K562 (cell line): ENCODE measurements around the gene CEP350. TPM values are rescaled to one million over a fixed set of nuclear protein-coding genes. Genes with fewer than 3 reads are reported as not detected.

Experiments used
- ATAC-seq: fragments of 200-7000 bp; cut with Tn5 transposase; 3 replicates; pipeline ENCODE4 v1.9.1; 2020; ENCODE audit warnings: moderate library complexity
- BruUV-seq: library from RNA; stranded (reverse); fragments of 400-500 nt; replicated peaks from 2 replicates; lab custom pipeline; 2021; lab: Mats Ljungman, UMichigan
- CTCF ChIA-PET: fragments of 300-600 bp; formaldehyde crosslinking; extraction: SDS; loops from one replicate; lab custom pipeline; 2021; ENCODE audit warnings: low intra/inter-chr PET ratio; lab: Yijun Ruan, JAX
- POLR2A ChIA-PET: fragments of 300-600, 350-650 bp; sonication (Branson Sonifier 250); formaldehyde crosslinking; extraction: SDS; loops from one replicate; lab custom pipeline; 2021; ENCODE audit warnings: antibody characterized with exemption, inconsistent platforms; lab: Yijun Ruan, JAX
- DNase-seq, 4 experiments: peaks; one replicate each; pipeline versions ENCODE4 v3.0.0 to v3.0.0-alpha.2; 2011 to 2018; ENCODE audit warnings: low spot score in 3 of 4, mixed read lengths in 3 of 4; ENCODE audit errors: extremely low read depth in 1 of 4
- FAIRE-seq: peaks from 2 replicates; lab custom pipeline; 2011; peaks lifted over from hg19 to GRCh38; lab: Jason Lieb, UNC
- H2AFZ ChIP-seq: 2 replicates; pipeline ENCODE4 v1.6.0; 2011; ENCODE audit warnings: low read depth, low read length, control low read depth, inconsistent platforms
- H3K27ac ChIP-seq: fragments of 200-600 bp; 3 replicates; pipeline ENCODE4 v1.8.0; 2011; ENCODE audit warnings: low read depth, mild to moderate bottlenecking, control low read depth, inconsistent platforms, low read length, moderate library complexity, mixed read lengths; ENCODE audit errors: extremely low read depth
- H3K27me3 ChIP-seq, 2 experiments: fragments of 300-600 bp in 1 of 2; 2 replicates in 1 of 2; 3 replicates in 1 of 2; pipeline versions ENCODE4 v1.6.0 to v1.8.0; 2011; ENCODE audit warnings: inconsistent platforms in 2 of 2, low read length in 2 of 2, mild to moderate bottlenecking in 1 of 2, mixed read lengths in 1 of 2, moderate library complexity in 1 of 2; ENCODE audit not compliant: control insufficient read depth in 2 of 2, insufficient read depth in 2 of 2
- H3K36me3 ChIP-seq: fragments of 300-600 bp; 3 replicates; pipeline ENCODE4 v1.8.0; 2011; ENCODE audit warnings: mild to moderate bottlenecking, low read length, inconsistent platforms; ENCODE audit not compliant: control insufficient read depth, insufficient read depth
- H3K4me1 ChIP-seq, 2 experiments: fragments of 200-600 bp in 1 of 2; replicated peaks in 1 of 2; 2 replicates in 1 of 2; 3 replicates in 1 of 2; pipeline versions ENCODE4 v1.5.1 to v1.8.0; 2011; ENCODE audit warnings: inconsistent platforms in 2 of 2, low read length in 2 of 2, mild to moderate bottlenecking in 1 of 2, mixed read lengths in 1 of 2, moderate library complexity in 1 of 2; ENCODE audit not compliant: control insufficient read depth in 2 of 2, insufficient read depth in 2 of 2
- H3K4me2 ChIP-seq: 2 replicates; pipeline ENCODE4 v1.6.1; 2011; ENCODE audit warnings: low read length, control low read depth, inconsistent platforms, mixed read lengths; ENCODE audit not compliant: insufficient read depth
- H3K4me3 ChIP-seq: fragments of 200-600 bp; sonication (generic), shearing (Covaris generic); 2 replicates; pipeline ENCODE4 v1.5.1; 2016; ENCODE audit warnings: control low read depth, inconsistent platforms
- H3K79me2 ChIP-seq: fragments of 200-600 bp; 3 replicates; pipeline ENCODE4 v1.8.0; 2011; ENCODE audit warnings: low read length, inconsistent platforms; ENCODE audit not compliant: control insufficient read depth, insufficient read depth
- H3K9ac ChIP-seq, 2 experiments: 2 replicates each; pipeline versions ENCODE4 v1.6.0 to v1.6.1; 2011; ENCODE audit warnings: low read depth in 2 of 2, low read length in 2 of 2, control low read depth in 1 of 2, inconsistent platforms in 1 of 2, mild to moderate bottlenecking in 1 of 2, mixed read lengths in 1 of 2; ENCODE audit not compliant: insufficient read depth in 1 of 2
- H3K9me1 ChIP-seq: one replicate; pipeline ENCODE4 v1.6.0; 2011; ENCODE audit warnings: inconsistent platforms, mild to moderate bottlenecking, low read length, moderate library complexity; ENCODE audit not compliant: control insufficient read depth, insufficient read depth
- H3K9me3 ChIP-seq: replicated peaks from 2 replicates; pipeline ENCODE4 v1.5.1; 2011; ENCODE audit warnings: low read depth, low read length, inconsistent platforms; ENCODE audit not compliant: control insufficient read depth, insufficient read depth
- H4K20me1 ChIP-seq: replicated peaks from 2 replicates; pipeline ENCODE4 v1.6.1; 2011; ENCODE audit warnings: low read length, inconsistent platforms, mixed read lengths; ENCODE audit not compliant: control insufficient read depth, insufficient read depth
- CEBPG ChIP-seq, 3 experiments: fragments of 200-800 bp in 1 of 3; sonication (Bioruptor generic) in 1 of 3; sonication (generic) in 1 of 3; formaldehyde crosslinking in 1 of 3; IDR thresholded peaks in 2 of 3; conservative IDR thresholded peaks in 1 of 3; 2 replicates each; pipeline versions ENCODE4 v1.6.1 to v1.8.0; 2016 to 2022; ENCODE audit warnings: missing compliant biosample characterization in 2 of 3, missing genetic modification characterization in 2 of 3, mild to moderate bottlenecking in 1 of 3, missing genetic modification reagents in 1 of 3
- GTF3C2 ChIP-seq: IDR thresholded peaks from 3 replicates; pipeline ENCODE4 v1.6.1; 2011; ENCODE audit warnings: borderline replicate concordance, mild to moderate bottlenecking, moderate library complexity; ENCODE audit not compliant: insufficient read length; ENCODE audit errors: extremely low read depth
- ID3 ChIP-seq, 2 experiments: fragments of 250-450 bp in 1 of 2; fragments of 450-650 bp in 1 of 2; sonication (Bioruptor Pico) in 1 of 2; IDR thresholded peaks; 2 replicates each; pipeline versions ENCODE4 v1.6.1 to v1.8.0; 2016 to 2021; ENCODE audit warnings: mild to moderate bottlenecking in 2 of 2, moderate library complexity in 2 of 2, missing compliant biosample characterization in 1 of 2, missing genetic modification characterization in 1 of 2
- ILK ChIP-seq: fragments of 450-650 bp; IDR thresholded peaks from 2 replicates; pipeline ENCODE4 v1.6.1; 2016; ENCODE audit warnings: missing genetic modification characterization, low read depth, mild to moderate bottlenecking, missing compliant biosample characterization, moderate library complexity, borderline replicate concordance
- NFATC3 ChIP-seq: fragments of 450-650 bp; IDR thresholded peaks from 2 replicates; pipeline ENCODE4 v1.6.1; 2017; ENCODE audit warnings: mild to moderate bottlenecking
- NR3C1 ChIP-seq: sonication (generic); formaldehyde crosslinking; IDR thresholded peaks from 2 replicates; pipeline ENCODE4 v1.8.1; 2022; ENCODE audit warnings: missing genetic modification reagents
- NR4A1 ChIP-seq, 2 experiments: fragments of 250-450 bp in 1 of 2; fragments of 450-650 bp in 1 of 2; sonication (Bioruptor Pico) in 1 of 2; IDR thresholded peaks; 2 replicates each; pipeline versions ENCODE4 v1.4.0 to v1.6.1; 2016 to 2020; ENCODE audit warnings: mild to moderate bottlenecking in 2 of 2, missing compliant biosample characterization in 1 of 2, missing genetic modification characterization in 1 of 2, moderate library complexity in 1 of 2
- RBFOX2 ChIP-seq: fragments of 200-400 bp; formaldehyde crosslinking; IDR thresholded peaks from 2 replicates; pipeline ENCODE4 v1.6.1; 2017; ENCODE audit warnings: low read depth, mild to moderate bottlenecking, low read length, moderate library complexity
- TAF9B ChIP-seq: fragments of 450-650 bp; IDR thresholded peaks from 2 replicates; pipeline ENCODE4 v1.6.1; 2018; ENCODE audit warnings: mild to moderate bottlenecking; ENCODE audit not compliant: partially characterized antibody
- UBTF ChIP-seq, 2 experiments: IDR thresholded peaks; 2 replicates each; pipeline ENCODE4 v1.6.1; 2012; ENCODE audit warnings: improper control_type of control experiment in 2 of 2, low read depth in 2 of 2, low read length in 2 of 2, borderline replicate concordance in 1 of 2
- ZNF584 ChIP-seq: fragments of 200-800 bp; sonication (Bioruptor generic); IDR thresholded peaks from 2 replicates; pipeline ENCODE4 v1.6.1; 2016; ENCODE audit warnings: low read depth, mild to moderate bottlenecking, missing genetic modification characterization, missing compliant biosample characterization
- WGBS: fragments of 100-300 bp; shearing (Covaris generic); methylation state at CpG from one replicate; pipeline ENCODE4 v1.1.6; 2016; ENCODE audit warnings: low coverage, mixed read lengths; ENCODE audit not compliant: insufficient coverage; ENCODE audit errors: missing lambda C conversion rate; 5-methylcytosine and 5-hydroxymethylcytosine counted together
- in situ Hi-C: fragments of 300-500 bp; cut with MboI; formaldehyde crosslinking; loops from 4 replicates; pipeline ENCODE4 v1.15.0; 2018; ENCODE audit warnings: inconsistent platforms, mixed read lengths
- intact Hi-C: fragments of 100-400 bp; cut with micrococcal nuclease; formaldehyde crosslinking; loops from 2 replicates; pipeline ENCODE4 v1.14.2; 2022
- polyA plus RNA-seq, 8 experiments: library from polyadenylated mRNA; depleted of rRNA in 4 of 8; stranded (reverse) in 5 of 8; unstranded in 3 of 8; fragments of >200 nt; fragmentation: Nextera tagmentation in 2 of 8; fragmentation: Illumina TruSeq in 1 of 8; extraction: Ambion mirVana in 2 of 8; extraction: Trizol in 1 of 8; gene quantifications; 2 replicates each; pipeline versions ENCODE4 v1.2.1 to v1.2.3, GENCODE V29; 2011 to 2014; ENCODE audit warnings: inconsistent platforms in 1 of 8, missing spikeins in 1 of 8
- total RNA-seq, 7 experiments: library from RNA; depleted of rRNA in 6 of 7; stranded (reverse); fragments of >200 nt in 6 of 7; fragmentation: Illumina TruSeq in 2 of 7; extraction: Trizol in 2 of 7; gene quantifications; 2 replicates each; pipeline versions ENCODE4 v1.2.1 to v1.2.3, GENCODE V29; 2011 to 2021; ENCODE audit warnings: low replicate concordance in 1 of 7

The CEP350 gene
- total and polyA plus RNA-seq, 9 of the 15 experiments (the other 6 are each of a cell fraction or from before 2014, with no cell fraction given) = 8.3 to 64.3 (median 28.0) TPM

- peak; percentile 63; the same call in 1 of the 2 replicates for TF ChIP-seq ZNF584 (CRISPR knock-in tag)
- TF ChIP-seq ID3 (CRISPR knock-in tag; IDR thresholded peaks at IDR 0.05) = no peak
- 0 out of 2 replicates have a peak, but pooled peaks have one; percentile 26 for TF ChIP-seq ID3 (tag; IDR thresholded peaks at IDR 0.05)
- TF ChIP-seq NFATC3 = peak; percentile 66; the same call in 1 of the 2 replicates
- TF ChIP-seq ILK (tag) = no peak
- peak; percentile 96 for TF ChIP-seq CEBPG (CRISPR knock-in tag; IDR thresholded peaks at IDR 0.05)
- TF ChIP-seq CEBPG (tag; conservative IDR thresholded peaks at IDR 0.05 in 1 of 2, IDR thresholded peaks at IDR 0.05 in 1 of 2) = peak; percentile 90 to 98
- no peak for TF ChIP-seq NR4A1 (CRISPR knock-in tag; IDR thresholded peaks at IDR 0.05)
- peak; percentile 53; the same call in 1 of the 2 replicates for TF ChIP-seq NR4A1 (tag; IDR thresholded peaks at IDR 0.05)
Observed at GRCh38 chr1:180123463-180123936, 168.9 kb downstream of the CEP350 start (continued).

GRCh38 chr1:180130651-180131050 is 176.0 kb downstream of the CEP350 start:
- Histone ChIP-seq H3K27me3 (no peaks in the 10 kb centered on the region), H3K36me3 (no peaks in the 10 kb centered on the region), H3K27ac (no peak overlapping the region), H3K79me2 (no peaks in the 10 kb centered on the region), H2AFZ (no peak overlapping the region), H3K9me1 (no peaks in the 10 kb centered on the region), H3K4me1 (peaks cover 8 to 12% of the 10 kb centered on the region in 2 experiments), H3K9ac (no peak overlapping the region), H3K9me3 (no peaks in the 10 kb centered on the region), H4K20me1 (no peaks in the 10 kb centered on the region), H3K4me2 (no peak overlapping the region), H3K4me3 (no peak overlapping the region)
- intact Hi-C loops = no loop called here
- no peak for ATAC-seq
- no peak for FAIRE-seq
- CTCF ChIA-PET = no interaction called here
- 48% methylated on average over 2 of the region's 2 CpGs for WGBS
- no peak for DNase-seq
- BruUV-seq = no TSS peak
- in situ Hi-C loops = no loop called here
- POLR2A ChIA-PET = interaction anchor here (0.6 kb wide), 1 partner anchor 1279 kb away, joined by 3 read pairs; no protein-coding TSS in a partner anchor
- TF ChIP-seq TAF9B (no peak), NR3C1 (CRISPR knock-in tag) (no peak), GTF3C2 (no peak), UBTF (IDR thresholded peaks at IDR 0.05; ENCODE audit: borderline replicate concordance in 1 of 2, low read depth in 2 of 2, low read length in 2 of 2) (no peak), RBFOX2 (no peak)
